Adrenal gland (tissue), 12 donors: ENCODE results near the gene RGS9. TPM values are rescaled to one million over a fixed set of nuclear protein-coding genes. Genes with fewer than 3 reads are reported as not detected.

Experiments used
- DNase-seq, 7 donors: peaks; one replicate each; pipeline ENCODE4 v3.0.0-alpha.2; 2019 to 2020
- H3K27ac ChIP-seq, 5 donors: fragments of 200-600 bp; sonication (generic) in 4 of 5; 1 replicate in 3 of 5; 2 replicates in 2 of 5; pipeline versions ENCODE4 v1.5.1 to v1.8.0; 2016 to 2020; ENCODE audit warnings: mild to moderate bottlenecking in 1 of 5
- H3K27me3 ChIP-seq: fragments of 200-600 bp; 2 replicates; pipeline ENCODE4 v1.8.0; 2021
- H3K36me3 ChIP-seq, 2 donors: fragments of 200-600 bp; replicated peaks in 1 of 2; 1 replicate in 1 of 2; 2 replicates in 1 of 2; pipeline versions ENCODE4 v1.5.1 to v1.8.0; 2018 to 2022
- H3K4me1 ChIP-seq, 2 donors: fragments of 200-600 bp; replicated peaks in 1 of 2; 1 replicate in 1 of 2; 2 replicates in 1 of 2; pipeline versions ENCODE4 v1.5.1 to v1.8.0; 2018 to 2021
- H3K4me3 ChIP-seq, 4 donors: fragments of 200-600 bp; sonication (generic) in 3 of 4; one replicate each; pipeline ENCODE4 v1.5.1; 2016 to 2018
- H3K9me3 ChIP-seq, 3 donors: fragments of 200-600 bp; sonication (generic) in 1 of 3; replicated peaks in 1 of 3; 1 replicate in 2 of 3; 2 replicates in 1 of 3; pipeline versions ENCODE4 v1.5.1 to v1.8.0; 2016 to 2021
- POLR2A ChIP-seq, 2 donors: fragments of 450-650 bp; IDR thresholded peaks; one replicate each; pipeline ENCODE4 v1.6.1; 2017; ENCODE audit warnings: antibody characterized with exemption in 2 of 2, mild to moderate bottlenecking in 2 of 2, moderate library complexity in 1 of 2
- WGBS, 4 donors: extraction: QIAGEN DNeasy Blood & Tissue Kit in 2 of 4; methylation state at CpG; one replicate each; pipeline versions ENCODE4 v1.1.5 to v1.1.7; 2013 to 2017; 5-methylcytosine and 5-hydroxymethylcytosine counted together
- intact Hi-C, 2 donors: fragments of 100-400 bp; cut with DNase I; formaldehyde crosslinking; loops; one replicate each; pipeline versions ENCODE4 v1.14.1 to v1.15.0; 2022 to 2023
- polyA plus RNA-seq, 3 donors: library from polyadenylated mRNA; stranded (reverse); fragments of 200-250 nt in 2 of 3; fragments of 350-450 nt in 1 of 3; fragmentation: Illumina TruSeq in 1 of 3; extraction: RNeasy Lipid Tissue Mini Kit (QIAGEN cat#74804) in 1 of 3; gene quantifications; one replicate each; pipeline ENCODE4 v1.2.3, GENCODE V29; 2013 to 2014
- total RNA-seq, 9 donors: library from RNA; depleted of rRNA in 4 of 9; stranded (reverse); fragments of >200 nt in 4 of 9; fragments of 120-200 nt in 1 of 9; fragmentation: NEBNext Ultra II Directional in 1 of 9; extraction: Animal tissue kit (Norgen Biotek cat#: 25700) in 1 of 9; gene quantifications; one replicate each; pipeline versions ENCODE4 v1.1.0 to v1.2.4, GENCODE V29; 2013 to 2023
- TF ChIP-seq, protein P1 (sequence below), 6 experiments: fragments of 450-650 bp in 4 of 6; fragments of 200-600 bp in 2 of 6; sonication (generic) in 1 of 6; IDR thresholded peaks; 1 replicate in 5 of 6; 2 replicates in 1 of 6; pipeline versions ENCODE4 v1.5.1 to v1.8.0; 2016 to 2021; ENCODE audit warnings: antibody characterized with exemption in 6 of 6, mild to moderate bottlenecking in 2 of 6, moderate library complexity in 1 of 6
- donor health status: healthy with polysubstance abuse.
- donor health status: Bipolar disorder and iron deficiency.
- donor health status: DM: yes; HTN: yes; CAD: no.
- donor health status: DM: no; HTN: no; CAD: no.
- donor health status: DM: no; HTN: no; CAD: no.
- donor health status: DM: yes; HTN: yes; CAD: no.

RGS9 gene
- total and polyA plus RNA-seq, 12 donors, result 4.3 to 32.3 (median 14.4) TPM

DNA sequence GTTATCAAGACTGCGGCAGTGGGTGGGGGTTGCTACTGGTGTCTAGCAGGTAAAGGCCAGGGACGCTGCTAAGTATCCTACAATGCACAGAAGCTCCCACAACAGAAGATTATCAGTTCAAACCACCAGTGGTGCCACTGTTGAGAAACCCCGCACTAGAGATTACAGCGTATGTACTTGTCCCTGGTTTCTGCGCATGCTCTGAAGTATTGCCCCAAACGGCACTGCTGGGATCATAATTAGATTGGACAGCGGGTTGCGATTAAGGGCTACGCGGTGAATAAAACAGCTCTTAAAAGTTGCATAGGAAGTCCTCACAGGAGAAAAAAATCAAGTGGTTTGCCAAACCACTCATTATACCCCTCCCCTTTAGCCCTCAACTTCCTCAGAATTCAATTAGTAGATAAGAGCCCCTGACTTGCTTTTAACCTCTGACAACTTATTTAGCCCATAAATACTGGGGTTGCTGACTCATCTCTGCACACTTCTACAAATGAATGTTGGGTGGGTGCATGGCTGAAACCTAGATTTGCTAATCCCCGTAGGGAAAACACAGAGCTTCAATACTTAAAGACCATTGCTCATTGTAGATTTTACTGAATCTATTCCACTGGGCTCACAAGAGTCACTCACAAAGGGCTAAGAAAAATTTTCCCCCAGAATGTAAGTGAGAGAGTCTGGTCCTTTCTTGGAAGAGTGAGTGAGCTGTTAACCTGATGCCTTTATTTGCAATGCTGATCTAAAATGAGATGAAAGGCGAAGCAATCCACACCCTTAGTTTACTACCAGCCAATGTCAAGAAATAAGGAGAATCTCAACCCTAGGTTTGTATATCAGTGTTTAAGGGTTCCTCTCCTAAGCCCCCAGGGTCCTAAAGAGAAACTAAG lies 91.8 kb downstream of the RGS9 start:
- no peak for TF ChIP-seq POLR2A (IDR thresholded peaks at IDR 0.05)
- TF ChIP-seq, protein P1, sequence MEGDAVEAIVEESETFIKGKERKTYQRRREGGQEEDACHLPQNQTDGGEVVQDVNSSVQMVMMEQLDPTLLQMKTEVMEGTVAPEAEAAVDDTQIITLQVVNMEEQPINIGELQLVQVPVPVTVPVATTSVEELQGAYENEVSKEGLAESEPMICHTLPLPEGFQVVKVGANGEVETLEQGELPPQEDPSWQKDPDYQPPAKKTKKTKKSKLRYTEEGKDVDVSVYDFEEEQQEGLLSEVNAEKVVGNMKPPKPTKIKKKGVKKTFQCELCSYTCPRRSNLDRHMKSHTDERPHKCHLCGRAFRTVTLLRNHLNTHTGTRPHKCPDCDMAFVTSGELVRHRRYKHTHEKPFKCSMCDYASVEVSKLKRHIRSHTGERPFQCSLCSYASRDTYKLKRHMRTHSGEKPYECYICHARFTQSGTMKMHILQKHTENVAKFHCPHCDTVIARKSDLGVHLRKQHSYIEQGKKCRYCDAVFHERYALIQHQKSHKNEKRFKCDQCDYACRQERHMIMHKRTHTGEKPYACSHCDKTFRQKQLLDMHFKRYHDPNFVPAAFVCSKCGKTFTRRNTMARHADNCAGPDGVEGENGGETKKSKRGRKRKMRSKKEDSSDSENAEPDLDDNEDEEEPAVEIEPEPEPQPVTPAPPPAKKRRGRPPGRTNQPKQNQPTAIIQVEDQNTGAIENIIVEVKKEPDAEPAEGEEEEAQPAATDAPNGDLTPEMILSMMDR (IDR thresholded peaks at IDR 0.05), result no peak
- WGBS, 4 donors, result 48 to 59% (median 55%) methylated on average over 12 of the region's 12 CpGs
- no peaks in the 10 kb centered on the region for H3K27me3 ChIP-seq
- H3K36me3 ChIP-seq, result no peaks in the 10 kb centered on the region
- no peak for DNase-seq
- no peak overlapping the region for H3K4me3 ChIP-seq
- no peak overlapping the region for H3K27ac ChIP-seq
- H3K4me1 ChIP-seq, result peaks cover 0 to 18% of the 10 kb centered on the region in 2 donors
- no peaks in the 10 kb centered on the region for H3K9me3 ChIP-seq
- intact Hi-C loops, result loop anchor here in 1 of 2 donors (5.0 kb wide), 1 partner anchor 928 kb away; no protein-coding TSS in a partner anchor

DNA sequence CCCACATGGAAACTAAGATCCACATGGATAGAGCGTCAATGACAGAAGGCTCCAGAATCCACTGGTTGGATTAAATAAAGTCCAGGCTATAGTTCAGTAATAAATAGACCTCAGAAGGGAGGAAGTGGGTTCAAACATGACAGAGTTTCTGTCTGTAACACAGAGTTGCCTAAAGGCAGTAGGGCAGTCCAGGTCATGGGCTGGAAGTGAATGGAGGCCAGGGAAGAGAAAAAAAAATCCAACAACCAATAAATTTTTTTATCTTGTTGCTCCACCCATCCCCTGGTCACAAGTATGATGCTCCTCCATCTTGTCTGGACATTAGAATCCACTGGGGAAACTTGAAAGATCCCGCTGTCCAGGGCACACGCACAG lies 92.4 kb downstream of the RGS9 start:
- TF ChIP-seq, protein P1 (IDR thresholded peaks at IDR 0.05), result no peak
- no peak for TF ChIP-seq POLR2A (IDR thresholded peaks at IDR 0.05)
- DNase-seq, result no peak
- Histone ChIP-seq H3K36me3 (no peaks in the 10 kb centered on the region), H3K27me3 (no peaks in the 10 kb centered on the region), H3K9me3 (no peaks in the 10 kb centered on the region), H3K4me3 (no peak overlapping the region), H3K4me1 (peaks cover 0 to 18% of the 10 kb centered on the region in 2 donors), H3K27ac (no peak overlapping the region)
- intact Hi-C loops, result loop anchor here in 1 of 2 donors (5.0 kb wide), 1 partner anchor 928 kb away; no protein-coding TSS in a partner anchor
- WGBS, 4 donors, result 94 to 98% (median 96%) methylated on average over 3 of the region's 3 CpGs

DNA sequence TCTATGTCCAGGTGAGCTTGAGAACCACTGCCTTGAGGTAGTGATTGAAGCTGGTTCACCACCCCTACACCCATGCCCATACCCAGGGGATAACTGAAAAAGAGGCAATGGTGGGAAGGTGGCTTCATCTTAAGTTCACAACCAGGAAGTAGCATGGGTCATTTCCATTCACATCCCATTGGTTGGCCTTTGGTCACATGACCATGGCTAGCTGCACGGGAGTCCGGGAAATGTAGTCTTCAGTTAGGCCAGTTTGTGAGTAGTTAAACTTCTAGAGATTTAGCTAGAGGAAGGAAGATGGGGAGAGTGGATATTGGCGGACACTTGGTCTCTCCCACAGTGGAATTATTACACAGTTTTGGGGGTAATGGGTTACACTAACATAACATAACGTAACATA lies 92.9 kb downstream of the RGS9 start:
- Histone ChIP-seq H3K4me1 (peaks cover 0 to 18% of the 10 kb centered on the region in 2 donors), H3K27ac (no peak overlapping the region), H3K27me3 (no peaks in the 10 kb centered on the region), H3K9me3 (no peaks in the 10 kb centered on the region), H3K4me3 (no peak overlapping the region), H3K36me3 (no peaks in the 10 kb centered on the region)
- WGBS, 4 donors, result 95 to 97% (median 96%) methylated on average over 4 of the region's 4 CpGs
- DNase-seq, result no peak
- intact Hi-C loops, result loop anchor here in 1 of 2 donors (10.0 kb wide), 1 partner anchor 325 kb away; no protein-coding TSS in a partner anchor
- TF ChIP-seq, protein P1 (IDR thresholded peaks at IDR 0.05), result no peak
- TF ChIP-seq POLR2A (IDR thresholded peaks at IDR 0.05), result no peak

DNA sequence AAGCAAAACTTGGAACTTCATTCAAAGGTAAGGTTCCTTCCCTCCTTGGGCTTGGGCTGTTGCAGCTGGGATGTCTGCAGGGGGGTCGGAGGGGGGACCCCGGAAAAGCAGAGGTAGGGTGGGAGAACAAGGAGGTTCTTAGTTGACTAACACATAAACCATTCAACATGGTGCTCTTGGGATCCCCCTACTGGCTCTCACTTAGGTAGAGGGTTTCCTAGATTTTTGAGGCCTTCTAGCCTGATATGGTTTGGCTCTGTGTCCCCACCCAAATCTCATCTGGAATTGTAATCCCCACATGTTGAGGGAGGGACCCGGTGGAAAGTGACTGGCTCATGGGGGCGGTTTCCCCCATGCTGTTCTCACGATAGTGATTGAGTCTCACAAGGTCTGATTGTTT lies 93.9 kb downstream of the RGS9 start:
- WGBS, 4 donors, result 72 to 82% (median 78%) methylated on average over 3 to 5 of the region's 5 CpGs

More for the DNA sequence above, 93.9 kb downstream of the RGS9 start:
- TF ChIP-seq, protein P1 (IDR thresholded peaks at IDR 0.05), result no peak
- TF ChIP-seq POLR2A (IDR thresholded peaks at IDR 0.05), result no peak
- Histone ChIP-seq H3K36me3 (no peaks in the 10 kb centered on the region), H3K9me3 (no peaks in the 10 kb centered on the region), H3K4me3 (no peak overlapping the region), H3K27me3 (no peaks in the 10 kb centered on the region), H3K27ac (no peak overlapping the region), H3K4me1 (peaks cover 0 to 18% of the 10 kb centered on the region in 2 donors)
- intact Hi-C loops, result loop anchor here in 1 of 2 donors (10.0 kb wide), 1 partner anchor 324 kb away; no protein-coding TSS in a partner anchor
- DNase-seq, result no peak
